HTR-8/SVneo (cell line): ENCODE measurements around the gene KAT2B.
"Not testable (repeated sequence)": the region's sequence is repeated elsewhere in the genome, so short reads cannot be mapped to it uniquely, and the experiment has no call there.

Source experiments
- DNase-seq: peaks from one replicate; pipeline ENCODE4 v3.0.0; 2011; ENCODE audit warnings: low spot score, mixed read lengths; ENCODE audit not compliant: insufficient read length
- FAIRE-seq: peaks from 2 replicates; lab custom pipeline; 2011; peaks lifted over from hg19 to GRCh38; lab: Jason Lieb, UNC

Gene KAT2B

DNA sequence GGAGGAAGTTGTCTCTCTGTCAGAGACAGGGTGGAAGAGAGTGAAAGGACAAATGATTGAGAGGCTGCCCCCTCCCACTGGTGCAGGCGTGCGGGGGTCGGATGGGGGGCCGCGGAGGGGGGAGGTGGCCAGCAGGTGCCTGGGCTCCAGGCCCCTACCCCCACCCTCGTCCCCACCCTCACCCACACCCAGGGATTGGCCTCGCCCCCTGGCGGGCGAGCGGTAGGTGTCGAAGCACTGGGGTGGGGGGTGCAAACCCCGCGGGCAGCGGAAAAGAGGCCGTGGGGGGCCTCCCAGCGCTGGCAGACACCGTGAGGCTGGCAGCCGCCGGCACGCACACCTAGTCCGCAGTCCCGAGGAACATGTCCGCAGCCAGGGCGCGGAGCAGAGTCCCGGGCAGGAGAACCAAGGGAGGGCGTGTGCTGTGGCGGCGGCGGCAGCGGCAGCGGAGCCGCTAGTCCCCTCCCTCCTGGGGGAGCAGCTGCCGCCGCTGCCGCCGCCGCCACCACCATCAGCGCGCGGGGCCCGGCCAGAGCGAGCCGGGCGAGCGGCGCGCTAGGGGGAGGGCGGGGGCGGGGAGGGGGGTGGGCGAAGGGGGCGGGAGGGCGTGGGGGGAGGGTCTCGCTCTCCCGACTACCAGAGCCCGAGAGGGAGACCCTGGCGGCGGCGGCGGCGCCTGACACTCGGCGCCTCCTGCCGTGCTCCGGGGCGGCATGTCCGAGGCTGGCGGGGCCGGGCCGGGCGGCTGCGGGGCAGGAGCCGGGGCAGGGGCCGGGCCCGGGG is at the start of gene KAT2B:
Gene KAT2B, plus strand, starts transcription at position 682 of the 783 bp plus-strand sequence. Its CDS starts 32 bp downstream, at position 714.
- peak; percentile 13 for FAIRE-seq
- peak; percentile 69 for DNase-seq

DNA sequence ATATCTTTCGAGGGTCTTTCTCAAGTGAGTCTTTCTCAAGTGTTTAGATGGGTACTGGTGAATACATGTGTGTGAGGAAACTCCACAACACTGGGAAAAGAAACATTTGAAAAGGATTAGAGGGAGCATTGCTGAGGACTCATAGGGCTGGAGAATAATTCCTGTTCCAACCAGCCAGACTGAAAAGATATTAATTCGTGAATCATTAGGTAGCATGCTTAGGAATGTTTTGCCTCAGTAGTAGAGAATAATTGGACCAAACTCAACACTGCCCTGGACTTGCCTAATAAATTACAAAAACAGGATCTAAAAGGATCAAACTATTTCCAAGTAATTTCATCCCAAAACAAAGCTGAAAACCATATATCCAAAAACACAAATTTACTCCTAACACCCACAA is 45.5 kb upstream of the KAT2B start:
- no peak for DNase-seq
- no peak for FAIRE-seq

DNA sequence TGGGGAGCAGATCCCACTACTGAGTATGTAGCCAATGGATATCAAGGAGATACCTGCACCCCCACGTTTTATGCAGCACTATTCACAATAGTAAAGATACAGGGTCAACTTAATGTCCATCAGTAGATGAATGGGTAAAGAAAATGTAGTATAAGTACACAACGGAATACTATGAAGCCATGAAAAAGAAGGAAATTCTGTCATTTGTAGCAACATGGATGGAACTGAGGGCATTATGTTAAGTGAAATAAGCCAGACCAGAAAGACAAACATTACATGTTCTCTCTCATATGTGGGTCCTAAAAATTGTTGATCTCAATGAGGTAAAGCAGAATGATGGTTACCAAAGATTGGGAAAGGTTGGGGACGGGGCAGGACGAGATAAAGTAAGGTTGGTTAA is 42.7 kb upstream of the KAT2B start:
- FAIRE-seq: no peak

DNA sequence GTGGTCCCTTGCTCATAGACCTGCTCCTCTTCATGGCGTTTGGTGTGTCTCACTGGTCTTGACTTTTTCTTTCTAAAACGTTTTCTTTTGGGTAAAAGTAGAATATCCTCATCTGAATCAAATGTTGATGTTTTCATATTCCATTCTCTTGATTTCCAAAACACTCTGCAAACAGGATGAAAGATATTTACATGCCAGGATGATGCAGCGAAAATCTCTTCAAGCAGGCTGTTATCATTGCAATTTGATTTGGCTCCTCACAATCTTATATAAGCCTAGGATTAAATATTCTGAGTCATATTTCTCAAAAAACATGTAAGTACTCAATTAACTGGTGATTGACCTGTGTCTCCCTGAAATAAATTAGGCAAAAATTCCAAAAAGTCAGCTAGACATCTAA is 38.3 kb upstream of the KAT2B start:
- no peak for FAIRE-seq

More for the DNA sequence above, 42.7 kb upstream of the KAT2B start:
- no peak for DNase-seq

DNA sequence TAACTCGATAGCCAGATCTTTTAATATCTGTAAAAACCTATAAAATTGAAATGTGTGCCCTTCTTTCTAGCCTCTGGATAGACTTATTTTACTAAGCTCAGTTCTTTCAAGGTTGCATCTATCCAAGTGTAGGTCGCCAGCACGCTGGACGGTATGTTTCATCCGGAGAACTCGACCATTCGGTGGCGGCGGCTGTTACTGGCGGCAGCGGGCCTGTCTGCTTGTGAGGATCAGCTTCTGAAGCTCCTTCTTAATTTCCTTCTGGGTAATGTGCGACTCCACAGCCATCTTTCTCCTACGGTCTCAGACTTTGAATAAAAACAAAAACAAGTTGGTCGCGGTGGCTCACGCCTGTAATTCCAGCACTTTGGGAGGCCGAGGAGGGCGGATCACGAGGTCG is 32.3 kb upstream of the KAT2B start:
- no peak for FAIRE-seq
- DNase-seq: no peak

More for the DNA sequence above, 38.3 kb upstream of the KAT2B start:
- DNase-seq: no peak

DNA sequence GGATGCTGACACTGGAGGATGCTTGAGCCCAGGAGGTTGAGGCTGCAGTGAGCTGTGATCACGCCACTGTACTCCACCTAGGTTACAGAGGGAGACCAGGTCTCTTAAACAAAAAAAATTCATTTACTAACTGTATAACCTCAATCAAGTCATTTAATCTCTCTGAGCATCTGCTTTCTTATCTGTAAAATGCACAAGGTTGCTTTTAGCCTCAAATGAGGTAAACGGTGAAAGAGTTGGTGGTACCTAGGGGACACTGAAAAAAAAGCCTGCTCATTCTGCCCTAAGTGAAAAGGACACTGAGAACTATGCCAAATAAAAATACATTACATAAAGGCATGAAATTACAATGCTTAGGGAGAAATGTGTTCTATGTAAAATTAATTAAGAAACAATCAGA is 31.6 kb upstream of the KAT2B start:
- no peak for DNase-seq
- no peak for FAIRE-seq

DNA sequence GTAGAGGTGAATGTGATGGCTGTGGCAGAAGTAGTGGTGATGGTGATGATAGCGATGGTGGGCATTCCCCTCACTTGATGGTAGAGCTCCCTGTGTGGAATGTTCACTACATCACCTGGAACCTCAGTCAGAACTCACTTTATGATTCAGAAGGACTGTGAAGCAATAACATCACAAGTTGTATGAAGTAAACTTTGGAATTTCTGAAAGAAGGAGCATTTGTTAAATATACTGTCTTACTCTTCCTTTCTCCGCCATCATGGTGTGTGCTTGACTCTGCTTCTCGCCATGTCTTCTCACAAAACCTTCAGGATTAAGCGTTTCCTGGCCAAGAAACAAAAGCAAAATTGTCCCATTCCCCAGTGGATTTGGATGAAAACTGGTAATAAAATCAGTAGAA is 28.1 kb upstream of the KAT2B start, which contains the start of gene PP2D1:
Gene PP2D1, minus strand, starts transcription at position 101 of the 400 bp plus-strand sequence. CDS start 192 bp downstream, outside the sequence.
- DNase-seq (no peak), FAIRE-seq (no peak)

DNA sequence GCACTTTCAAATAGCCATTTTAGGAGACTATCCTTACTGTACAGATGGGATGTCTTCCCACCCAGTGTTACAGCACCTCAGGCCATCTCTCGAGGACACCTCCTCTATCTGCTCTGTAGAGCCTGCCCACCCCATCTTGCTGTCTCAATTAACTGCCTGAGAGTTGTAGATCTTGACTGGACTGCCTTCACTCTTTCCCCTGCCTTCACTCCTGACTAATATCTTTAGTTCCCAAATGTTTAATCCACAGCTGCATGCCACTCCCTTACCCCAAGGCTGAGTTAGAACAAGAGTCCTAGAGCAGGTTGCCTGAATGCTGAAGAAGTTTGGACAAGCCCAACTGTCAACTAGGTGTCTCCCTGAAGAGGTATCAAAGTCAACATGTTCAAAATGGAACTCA is 26.9 kb upstream of the KAT2B start:
- FAIRE-seq (no peak), DNase-seq (no peak)

DNA sequence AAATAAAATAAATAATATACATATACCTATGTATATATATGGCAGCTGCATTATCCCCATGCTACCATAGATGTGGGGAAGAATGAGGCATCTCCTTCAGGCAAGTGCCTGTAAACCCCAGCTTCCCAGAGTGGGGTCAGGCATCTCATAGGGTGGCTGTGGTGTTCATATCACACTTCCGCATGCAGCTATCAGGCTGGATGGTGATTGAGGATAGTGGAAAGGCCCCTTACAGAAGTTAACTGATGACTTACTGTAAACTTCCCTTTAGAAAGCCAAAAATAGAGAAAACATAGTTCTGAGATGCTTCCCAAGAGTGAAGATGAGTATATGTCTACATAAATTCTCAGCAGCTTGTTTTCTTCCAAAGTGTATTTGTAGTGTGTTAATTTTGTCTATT is 24.7 kb upstream of the KAT2B start:
- DNase-seq (no peak), FAIRE-seq (no peak)

DNA sequence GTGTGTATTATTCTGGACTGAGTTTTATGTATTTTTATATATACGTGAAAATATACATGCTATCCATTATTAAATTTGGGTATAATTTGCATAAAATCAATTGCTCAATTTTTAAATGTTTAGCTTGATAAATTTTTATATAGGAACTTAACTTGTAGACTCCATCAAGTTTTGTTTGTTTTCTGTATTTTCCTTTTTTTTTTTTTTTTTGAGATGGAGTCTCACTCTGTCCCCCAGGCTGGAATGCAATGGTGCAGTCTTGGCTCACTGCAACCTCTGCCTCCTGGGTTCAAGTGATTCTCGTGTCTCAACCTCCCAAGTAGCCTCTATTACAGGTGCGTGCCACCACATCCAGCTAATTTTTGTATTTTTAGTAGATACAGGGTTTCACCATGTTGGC is 24.2 kb upstream of the KAT2B start:
- DNase-seq, FAIRE-seq: not testable (repeated sequence)

DNA sequence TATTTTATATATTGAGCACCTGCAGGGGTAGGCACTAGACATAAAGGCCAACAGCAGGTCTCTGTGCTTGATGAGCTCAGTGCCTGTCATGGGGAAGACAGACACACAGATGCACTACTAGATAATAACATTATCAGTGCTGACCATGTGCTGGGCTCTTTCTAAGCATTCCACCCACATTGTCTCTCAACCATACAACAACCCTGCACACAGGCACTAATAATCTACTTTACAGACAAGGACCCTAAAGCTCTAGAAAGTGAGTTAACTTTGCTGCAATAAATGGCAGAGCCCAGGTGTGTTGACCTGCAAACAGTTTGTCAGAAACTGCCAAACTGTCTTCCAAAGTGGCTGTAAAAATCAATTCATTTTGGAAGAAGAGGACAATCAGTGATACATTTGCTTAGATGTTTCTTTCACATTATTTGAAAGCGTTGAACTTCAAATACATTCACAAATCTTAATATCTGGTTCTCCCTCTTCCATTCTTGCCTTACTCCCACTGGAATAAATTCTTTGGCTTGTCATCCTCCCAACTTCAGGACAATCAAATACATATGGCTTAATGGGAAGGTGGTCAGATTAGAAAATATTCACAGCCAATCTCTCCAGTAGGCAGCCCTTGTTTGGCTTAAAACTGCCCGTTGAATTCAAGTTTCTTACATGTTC is 17.2 kb upstream of the KAT2B start:
- no peak for DNase-seq
- no peak for FAIRE-seq

DNA sequence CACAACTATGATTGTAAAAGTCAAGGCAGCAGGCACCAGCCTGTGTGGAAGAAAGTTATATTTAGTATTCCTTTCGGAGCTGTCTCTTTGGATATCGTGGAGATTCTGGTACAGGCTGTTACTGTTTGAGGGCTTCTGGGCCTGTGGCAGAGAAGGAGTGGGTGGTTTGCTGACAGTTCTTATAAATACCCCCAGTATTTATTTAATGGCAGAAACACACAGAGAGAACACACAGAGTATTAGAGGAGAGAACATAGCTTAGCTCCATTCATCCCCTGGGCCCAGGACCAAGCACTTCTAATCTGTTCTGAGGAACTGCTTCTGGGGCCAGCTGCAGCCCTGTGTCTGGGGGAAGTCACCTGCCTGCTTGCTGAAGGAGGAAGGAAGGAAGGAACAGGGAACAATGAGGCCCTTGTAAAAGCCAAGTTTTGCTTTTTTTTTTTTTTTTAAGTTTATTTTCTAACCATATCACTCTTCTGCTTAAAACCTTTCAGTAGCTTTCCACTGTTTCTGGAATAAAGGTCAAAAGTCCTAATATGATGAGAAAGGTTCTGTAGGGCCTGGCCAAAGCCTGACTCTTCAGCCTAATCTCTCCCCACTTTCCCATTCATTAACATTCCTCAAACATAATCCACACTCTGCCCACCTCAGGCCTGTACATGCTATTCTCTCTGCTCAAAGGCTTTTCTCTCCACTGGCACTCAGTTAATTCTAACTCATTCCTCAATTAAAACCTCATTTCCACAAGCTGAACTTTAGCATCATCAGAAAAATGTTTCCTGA is 16.4 kb upstream of the KAT2B start:
- no peak for FAIRE-seq
- DNase-seq: no peak

DNA sequence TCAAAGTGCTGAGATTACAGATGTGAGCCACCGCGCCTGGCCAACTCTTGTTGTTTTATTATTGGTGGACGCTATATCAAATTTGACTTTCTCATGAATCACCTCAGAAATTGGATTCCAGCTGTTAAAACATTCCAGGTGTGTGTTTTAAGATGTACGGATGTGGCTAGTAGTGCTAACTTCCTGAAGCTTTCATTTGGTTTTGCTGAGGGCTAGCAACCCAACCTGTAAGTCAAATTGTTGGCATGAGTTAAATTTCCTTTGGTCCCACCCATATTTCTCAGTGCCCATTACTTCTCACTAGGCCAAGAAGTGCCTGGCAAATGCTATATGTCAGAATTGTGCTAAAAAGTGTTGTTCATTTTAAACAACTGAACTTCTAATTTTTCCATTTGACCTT is 13.1 kb upstream of the KAT2B start:
- DNase-seq (no peak), FAIRE-seq (no peak)

DNA sequence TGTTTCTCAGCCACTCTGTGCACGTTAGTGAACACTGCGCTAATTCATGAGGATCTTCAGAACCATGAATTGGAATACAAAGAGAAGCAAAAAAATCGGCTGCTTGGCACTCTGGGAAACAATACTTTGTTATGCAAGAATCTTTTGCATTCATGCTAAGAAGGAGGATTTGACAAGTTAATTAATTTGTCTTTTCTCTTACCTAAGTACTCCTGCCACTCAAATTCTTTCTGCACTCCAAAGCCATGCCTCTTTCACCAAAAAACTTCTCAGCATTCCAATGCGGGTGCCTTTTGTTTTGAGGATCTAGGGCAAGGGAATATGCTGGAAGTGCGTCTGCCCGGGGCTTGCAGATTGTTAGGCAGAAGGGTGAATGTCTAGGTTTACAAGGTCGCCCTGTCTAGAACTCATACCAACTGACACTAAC is 11.3 kb upstream of the KAT2B start:
- DNase-seq (no peak), FAIRE-seq (no peak)

DNA sequence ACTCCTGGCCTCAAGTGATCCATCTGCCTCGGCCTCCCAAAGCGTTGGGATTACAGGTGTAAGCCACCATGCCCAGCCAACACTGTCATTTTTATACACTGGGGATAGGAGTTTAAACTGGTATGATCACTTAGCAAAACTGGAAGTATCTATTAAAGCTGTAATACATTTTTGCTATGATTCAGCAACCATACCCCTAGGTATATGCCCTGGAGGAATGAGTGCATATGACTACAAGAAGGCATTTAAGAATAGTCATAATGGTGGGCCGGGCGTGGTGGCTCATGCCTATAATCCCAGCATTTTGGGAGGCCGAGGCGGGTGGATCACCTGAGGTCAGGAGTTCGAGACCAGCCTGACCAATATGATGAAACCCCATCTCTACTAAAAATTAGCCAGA is 8.3 kb upstream of the KAT2B start:
- not testable (repeated sequence) for DNase-seq, FAIRE-seq

DNA sequence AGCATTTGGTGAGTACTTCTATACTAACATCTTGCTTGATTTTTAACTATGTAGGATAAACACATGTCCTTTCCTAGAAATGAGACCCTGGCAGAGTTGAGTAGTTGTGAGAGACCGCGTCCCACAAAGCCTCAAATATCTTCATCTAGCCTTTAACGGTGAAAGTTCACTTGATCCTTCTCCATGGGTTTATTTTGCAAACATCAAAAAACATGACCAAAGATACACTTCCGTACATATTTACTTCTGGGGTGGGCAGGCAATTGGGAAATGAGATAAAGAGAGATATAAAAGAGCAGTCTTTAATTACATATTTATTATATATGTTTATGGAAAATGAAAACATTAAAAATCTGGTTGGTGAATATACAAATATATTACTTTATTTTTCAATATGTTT is 5.2 kb upstream of the KAT2B start:
- FAIRE-seq: no peak

DNA sequence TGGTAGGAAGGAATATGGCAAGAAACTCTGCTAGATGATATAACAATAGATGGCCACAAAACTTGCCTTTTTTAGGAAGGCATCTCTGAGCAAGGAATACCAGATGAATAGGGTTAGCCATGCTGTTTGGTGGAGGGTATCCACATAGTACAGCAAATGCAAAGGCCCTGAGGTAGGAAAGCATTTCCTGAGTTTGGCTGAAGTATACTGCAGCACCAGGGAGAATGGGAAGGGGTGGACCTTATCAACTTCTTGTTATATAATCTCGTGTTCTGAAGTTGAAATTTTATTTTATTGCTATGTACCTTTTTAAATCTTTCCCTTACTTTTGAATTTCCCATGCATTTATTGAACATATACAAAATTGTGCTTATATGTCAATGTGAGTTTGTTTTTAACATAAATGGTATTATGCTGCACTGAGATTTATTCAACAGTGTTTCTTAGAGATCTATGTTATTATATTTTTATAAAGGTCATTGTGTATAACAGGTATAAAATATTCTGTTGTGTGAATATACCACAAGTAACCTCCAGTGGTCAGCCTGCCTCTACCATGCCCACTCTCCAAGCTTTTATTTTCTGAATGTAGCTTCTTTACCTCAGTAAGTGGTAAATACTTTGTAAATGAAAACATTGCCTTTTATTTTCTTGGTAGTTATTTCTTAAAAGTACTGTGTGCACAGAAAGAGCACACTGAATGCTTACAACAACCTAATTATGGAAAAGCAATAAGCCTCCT is 2.8 kb upstream of the KAT2B start:
- DNase-seq (no peak), FAIRE-seq (no peak)

More for the DNA sequence above, 5.2 kb upstream of the KAT2B start:
- DNase-seq: no peak

DNA sequence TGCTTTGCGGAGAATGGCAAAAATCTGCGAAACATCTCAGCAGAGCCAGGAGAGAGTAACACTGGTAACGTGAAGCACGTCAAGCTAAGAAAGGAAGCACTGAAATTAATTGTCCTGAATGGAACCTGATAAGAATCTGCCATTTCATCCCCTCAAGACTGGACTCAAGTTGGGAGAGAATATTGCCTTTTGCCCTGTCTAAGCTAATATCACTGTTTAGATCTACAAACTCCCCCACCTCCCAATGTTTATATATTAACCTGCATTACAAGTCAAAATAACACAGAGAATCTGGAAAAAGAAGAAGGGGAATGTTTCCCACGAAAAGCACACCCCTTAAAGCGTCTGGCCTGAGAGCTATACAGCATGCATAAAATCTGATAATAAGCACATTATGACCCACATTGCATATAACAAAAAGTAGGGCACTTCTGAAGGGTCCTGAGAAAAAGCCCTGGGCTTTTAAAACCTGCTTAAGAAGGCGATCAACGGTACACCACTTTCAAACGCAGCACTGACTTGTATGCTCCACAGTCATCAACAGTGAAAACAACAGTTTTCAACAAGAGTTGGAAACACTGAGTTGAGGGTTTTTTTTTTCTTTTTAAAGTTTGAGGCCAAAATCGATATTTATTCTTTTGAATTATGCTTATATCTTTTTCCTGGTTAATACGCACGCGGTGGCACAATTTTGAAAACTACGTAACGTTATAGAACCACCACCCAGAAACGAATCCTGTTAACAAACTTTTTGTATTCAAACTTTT is 1.4 kb upstream of the KAT2B start:
- FAIRE-seq: no peak
- DNase-seq: no peak

DNA sequence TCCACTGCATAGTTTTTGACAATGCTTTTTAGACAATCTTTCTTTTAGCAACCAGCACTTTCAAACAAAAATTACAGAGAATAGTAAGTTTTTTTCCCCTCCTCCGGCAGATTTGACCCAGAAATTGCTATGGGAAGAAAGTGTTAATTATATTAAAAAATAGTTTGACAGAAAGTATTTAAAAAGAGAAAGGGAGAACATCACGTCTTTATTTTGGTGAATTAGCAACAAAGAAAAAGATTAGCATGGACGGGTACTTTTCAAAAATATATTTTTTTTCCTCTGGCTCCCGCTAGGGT is 831 bp upstream of the KAT2B start:
- FAIRE-seq: no peak
- no peak for DNase-seq
